T-helper 2 cell (primary cell): ENCODE results near the gene RBBP8NL.

ENCODE experiments used
- DNase-seq, 5 experiments: peaks; one replicate each; pipeline versions ENCODE4 v3.0.0 to v3.0.0-alpha.2; 2012 to 2022

The RBBP8NL gene

DNA sequence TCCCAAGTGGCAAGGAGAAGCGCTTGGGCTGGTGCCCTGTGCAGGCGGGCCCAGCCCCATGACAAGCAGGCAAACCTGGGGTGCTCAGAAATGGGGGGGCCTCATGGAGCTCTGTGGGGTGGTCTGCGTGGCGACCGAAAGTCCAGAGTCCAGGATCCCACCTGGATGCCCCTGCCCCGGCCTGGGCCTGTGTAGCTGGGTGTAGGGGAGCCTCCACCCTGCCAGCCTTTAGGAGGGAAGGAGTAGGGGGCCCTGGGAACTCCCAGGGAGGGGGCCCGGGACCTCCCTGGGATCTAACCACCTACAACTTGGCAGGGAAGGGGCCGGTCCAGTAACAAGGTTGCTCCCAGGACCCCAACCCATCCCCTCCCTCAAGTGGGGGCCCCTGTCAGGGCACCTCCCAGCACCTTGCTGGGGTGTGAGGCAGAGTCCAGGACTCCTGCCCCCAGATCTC is 55.7 kb downstream of the RBBP8NL start:
- no peak for DNase-seq

DNA sequence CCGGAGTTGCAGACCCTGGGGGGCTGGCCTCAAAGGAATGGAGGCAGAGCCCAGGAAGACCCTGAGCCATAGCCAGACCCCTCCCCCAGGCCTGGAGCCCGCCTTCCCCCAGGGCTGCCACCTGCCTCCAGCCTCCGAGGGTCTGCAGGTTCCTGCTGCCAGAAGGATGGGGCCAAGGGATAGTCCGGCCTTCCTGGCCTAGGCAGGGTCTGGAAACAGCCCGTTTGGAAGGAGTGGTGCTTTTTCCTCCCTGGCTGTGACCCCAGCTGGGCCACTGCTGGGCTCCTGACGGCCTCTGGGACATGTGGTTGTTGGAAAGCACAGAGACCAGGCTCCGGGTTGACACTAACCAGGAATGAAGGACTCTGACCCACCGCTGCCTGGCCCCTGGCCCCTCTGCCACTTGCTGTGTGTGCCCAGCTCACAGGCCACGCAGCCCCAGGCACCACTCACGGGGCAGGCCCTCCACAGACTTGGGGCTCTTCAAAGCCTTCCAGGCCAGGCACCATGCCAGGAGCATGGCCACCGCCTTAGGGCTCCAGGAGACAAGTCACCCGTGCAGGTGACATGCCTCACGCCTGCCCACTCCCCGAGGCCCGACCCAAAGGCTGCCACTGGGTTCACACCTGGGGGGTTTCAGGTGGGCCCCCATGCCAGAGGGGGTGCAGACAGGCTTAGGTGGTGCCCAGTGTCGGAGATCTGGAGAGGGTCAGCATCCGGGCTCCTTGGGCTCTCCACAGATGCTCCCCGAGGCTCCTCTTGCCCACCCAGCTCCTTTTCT is 56.3 kb downstream of the RBBP8NL start:
- DNase-seq, result no peak

- DNase-seq, result no peak
Measured at GRCh38 chr20:62370115-62370806, 57.1 kb downstream of the RBBP8NL start.

- DNase-seq, result no peak
Measured at GRCh38 chr20:62369815-62370114, 57.6 kb downstream of the RBBP8NL start.

- no peak for DNase-seq
Measured at GRCh38 chr20:62368976-62369814, 58.1 kb downstream of the RBBP8NL start.

DNA sequence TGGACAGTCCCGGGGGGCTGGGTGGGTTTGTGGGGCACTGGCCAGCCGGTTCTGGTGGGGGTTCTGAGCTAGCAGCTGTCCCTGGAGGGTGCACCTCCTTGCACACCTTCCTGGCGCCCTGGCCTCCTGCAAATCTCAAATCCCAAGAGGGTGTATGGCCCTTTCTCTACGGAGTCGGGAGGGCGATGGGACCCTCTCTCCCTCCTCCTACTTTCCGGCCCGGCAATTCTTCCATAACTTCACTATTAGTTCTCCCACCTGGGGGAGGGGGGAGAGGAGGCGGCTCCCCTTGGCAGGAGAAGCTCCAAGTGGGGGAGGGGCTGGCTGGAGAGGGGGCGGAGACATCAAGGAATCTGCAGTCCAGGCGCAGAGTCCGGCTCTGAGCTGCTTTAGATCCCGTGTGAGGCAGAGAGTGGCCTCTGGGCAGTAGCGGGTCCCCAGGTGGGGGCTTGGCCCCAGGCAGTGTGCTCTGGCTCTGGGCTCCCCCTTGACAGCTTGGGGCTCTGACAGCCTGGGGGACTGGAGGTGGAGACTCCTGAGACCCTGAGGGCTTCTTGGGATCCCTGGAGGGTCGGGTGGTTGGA is 58.9 kb downstream of the RBBP8NL start:
- no peak for DNase-seq

- peak in 1 of 5 experiments; percentile 23 for DNase-seq
Measured at GRCh38 chr20:62367633-62368391, 59.5 kb downstream of the RBBP8NL start.

DNA sequence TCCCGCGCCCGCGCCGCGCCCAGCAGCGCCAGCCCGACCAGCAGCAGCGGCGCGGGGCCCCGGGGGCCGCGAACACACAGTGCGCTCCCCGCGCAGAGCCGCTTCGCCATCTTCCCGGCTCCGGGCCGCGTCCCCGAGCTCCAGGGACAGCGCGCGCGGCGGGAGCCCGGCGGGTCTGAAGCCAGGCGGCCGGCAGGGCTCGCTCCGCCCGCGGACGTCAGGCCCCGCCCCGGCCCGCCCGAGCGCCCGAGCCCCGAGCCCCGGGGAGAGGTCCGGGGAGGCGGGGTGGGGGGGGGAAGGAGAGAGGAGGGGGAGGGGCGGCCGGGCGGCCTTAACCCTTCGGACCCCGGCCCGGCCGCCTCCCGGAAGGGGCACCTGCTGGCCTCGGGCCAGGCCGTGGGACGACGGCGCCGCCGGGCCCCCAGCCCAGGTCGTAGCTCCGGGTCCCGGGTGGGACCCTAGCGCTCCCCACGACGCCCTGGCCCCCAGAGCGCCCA is 60.2 kb downstream of the RBBP8NL start, which contains the start of gene LAMA5:
Gene LAMA5 (minus strand): TSS at position 177 of the 497 bp plus-strand sequence. CDS start 67 bp downstream, at position 110.
- DNase-seq, result no peak

GRCh38 chr20:62366370-62367135 is 60.8 kb downstream of the RBBP8NL start:
- DNase-seq, result no peak

DNA sequence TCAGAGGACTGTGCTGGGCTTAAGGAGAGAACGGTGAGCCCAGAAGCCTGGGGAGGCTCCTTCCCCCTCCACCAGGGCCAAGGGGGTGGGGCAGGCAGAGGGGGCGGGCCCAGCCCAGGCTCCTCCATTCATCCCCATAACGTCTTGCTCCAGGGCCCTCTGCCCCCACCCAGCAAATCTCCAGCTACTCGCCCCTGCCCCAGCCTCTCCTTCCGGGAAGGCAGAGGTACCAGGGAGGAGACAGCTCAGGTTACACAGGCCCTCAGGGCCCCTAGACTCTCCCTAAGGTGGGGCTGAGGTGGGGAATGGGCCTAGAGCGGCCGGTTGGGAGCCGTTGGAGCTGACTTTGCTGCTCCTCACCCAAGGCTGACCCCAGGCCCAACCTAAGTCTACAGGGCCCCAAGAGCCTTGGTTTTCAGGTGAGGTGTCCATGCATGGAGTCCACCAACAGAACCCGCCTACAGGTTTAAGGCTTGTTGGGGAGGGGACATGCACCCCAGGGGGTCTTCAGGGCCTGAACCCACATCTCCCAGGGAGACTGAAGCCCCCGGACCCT is 61.4 kb downstream of the RBBP8NL start:
- no peak for DNase-seq

- DNase-seq, result no peak
Measured at GRCh38 chr20:62364911-62365736, 62.2 kb downstream of the RBBP8NL start.

- peak in 1 of 5 experiments; percentile 5 for DNase-seq
Measured at GRCh38 chr20:62363920-62364851, 63.2 kb downstream of the RBBP8NL start.

DNA sequence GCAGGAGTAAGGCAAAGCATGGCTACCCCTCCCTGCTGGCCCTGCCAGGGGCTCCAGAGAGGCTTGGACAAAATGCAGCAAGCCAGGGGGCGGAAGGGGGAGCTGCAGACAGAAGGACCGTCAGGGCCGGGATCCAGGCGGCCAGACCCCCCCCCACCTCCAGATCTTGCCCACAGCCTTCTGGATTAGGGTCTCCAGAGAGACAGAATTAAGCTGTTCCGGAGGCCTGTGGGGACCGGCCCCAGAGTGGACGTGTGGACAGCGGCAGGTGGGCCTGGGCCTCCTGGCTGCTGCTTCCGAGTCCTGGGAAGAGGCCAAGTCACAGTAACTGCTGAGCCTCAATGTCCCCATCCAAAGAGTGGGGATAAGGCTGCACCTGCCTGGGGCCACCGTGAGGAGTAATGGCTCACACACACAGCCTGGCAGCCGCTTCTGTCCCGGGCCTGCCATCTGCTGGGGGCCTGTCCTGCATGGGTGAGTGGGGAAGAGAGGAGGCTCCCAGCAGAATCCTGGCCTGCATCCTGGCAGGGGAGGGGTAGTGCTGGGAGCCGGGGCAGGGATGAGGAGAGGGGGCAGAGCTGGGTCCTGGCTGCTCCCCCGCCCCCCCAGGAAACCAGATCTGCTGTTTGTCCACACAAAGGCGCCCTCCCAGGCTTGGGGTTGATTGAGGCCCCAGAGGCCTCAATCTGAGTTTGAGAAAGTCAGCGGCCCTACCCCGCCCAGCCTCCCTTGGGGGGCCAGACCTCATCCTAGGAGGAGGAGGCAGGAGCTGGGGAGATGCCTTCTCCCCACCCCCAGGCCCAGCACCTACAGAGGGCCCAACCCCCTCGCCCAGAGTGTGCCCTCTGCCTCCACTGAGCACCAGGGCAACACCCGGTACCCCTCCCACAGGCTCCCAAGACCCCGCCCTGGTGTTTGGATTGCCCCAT is 64.1 kb downstream of the RBBP8NL start:
- DNase-seq, result no peak

- DNase-seq, result peak in 1 of 5 experiments; percentile 6
Measured at GRCh38 chr20:62362590-62362940, 64.8 kb downstream of the RBBP8NL start.

- DNase-seq, result peak in 1 of 5 experiments; percentile 6
Measured at GRCh38 chr20:62361799-62362589, 65.3 kb downstream of the RBBP8NL start.
